Mesenteric fat pad (tissue), 1 donor: Measurements from ENCODE around the gene GNAO1. TPM values are rescaled to one million over a fixed set of nuclear protein-coding genes. Genes with fewer than 3 reads are reported as not detected.

Source experiments
- DNase-seq: peaks from one replicate; pipeline ENCODE4 v3.0.0-alpha.2; 2020; ENCODE audit warnings: low spot score
- total RNA-seq: library from RNA; stranded (reverse); fragmentation: NEBNext Ultra II Directional; extraction: Animal tissue kit (Norgen Biotek cat#: 25700); gene quantifications from one replicate; pipeline ENCODE4 v1.2.1, GENCODE V29; 2021
- donor health status: DM: yes; HTN: yes; CAD: no.

The GNAO1 gene
- total RNA-seq, 1 donor from 2014 or later: 3.0 TPM

GRCh38 chr16:56197192-56197992 is 6.1 kb downstream of the GNAO1 start:
- no peak for DNase-seq

DNA sequence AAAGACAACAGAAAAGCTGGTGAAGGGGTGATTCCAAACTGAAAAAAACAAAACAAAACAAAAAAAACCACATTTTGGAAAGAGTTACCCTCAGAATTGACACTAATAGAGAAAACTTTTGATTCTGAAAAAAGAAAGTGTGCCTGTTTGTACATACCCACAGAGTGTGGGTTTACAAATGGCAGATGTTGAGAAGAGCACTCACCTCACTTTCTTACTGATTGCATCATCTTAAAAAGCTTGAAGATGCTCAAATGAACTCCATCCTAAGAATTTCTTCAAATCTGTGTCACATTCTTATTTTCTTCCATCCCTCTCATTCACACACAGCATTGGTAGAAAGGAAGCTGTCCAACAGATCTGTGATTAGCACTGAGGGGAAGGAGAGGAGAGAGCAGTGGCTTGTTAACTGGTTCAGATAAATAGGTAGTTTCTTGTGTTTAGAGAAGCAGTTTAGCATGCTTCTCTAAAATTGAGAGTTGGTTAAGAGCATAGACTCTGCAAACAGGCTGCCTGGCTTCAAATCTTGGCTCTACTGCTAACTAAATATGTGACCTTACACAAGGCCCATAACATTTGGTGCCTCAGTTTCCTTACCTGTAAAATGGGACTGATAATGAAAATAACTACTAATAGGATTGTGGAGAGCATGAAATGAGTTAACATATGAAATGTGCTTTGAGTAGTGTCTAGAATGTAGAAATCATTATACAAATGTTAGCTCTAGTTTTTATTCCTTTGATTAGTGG is 6.9 kb downstream of the GNAO1 start:
- DNase-seq: no peak

DNA sequence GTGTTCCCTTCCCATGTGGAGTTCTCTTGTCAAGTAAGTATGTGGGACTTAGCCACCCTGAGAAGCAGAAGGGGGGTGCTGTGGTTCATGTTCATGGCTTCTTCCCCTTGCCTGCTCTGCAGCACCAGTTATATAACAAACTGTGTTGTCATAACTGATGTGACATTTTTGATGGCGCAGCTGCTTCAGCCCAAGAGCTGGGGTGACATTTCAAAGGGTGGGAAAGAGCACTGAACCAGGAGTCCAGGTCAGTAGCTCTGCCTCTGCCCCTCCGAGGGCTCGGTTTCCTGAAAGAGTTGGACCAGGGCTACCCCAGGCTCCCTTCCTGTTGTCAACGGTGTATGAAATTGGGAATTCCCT is 7.4 kb downstream of the GNAO1 start:
- no peak for DNase-seq

- DNase-seq: no peak
These were observed 7.9 kb downstream of the GNAO1 start for GRCh38 chr16:56199164-56199563.

DNA sequence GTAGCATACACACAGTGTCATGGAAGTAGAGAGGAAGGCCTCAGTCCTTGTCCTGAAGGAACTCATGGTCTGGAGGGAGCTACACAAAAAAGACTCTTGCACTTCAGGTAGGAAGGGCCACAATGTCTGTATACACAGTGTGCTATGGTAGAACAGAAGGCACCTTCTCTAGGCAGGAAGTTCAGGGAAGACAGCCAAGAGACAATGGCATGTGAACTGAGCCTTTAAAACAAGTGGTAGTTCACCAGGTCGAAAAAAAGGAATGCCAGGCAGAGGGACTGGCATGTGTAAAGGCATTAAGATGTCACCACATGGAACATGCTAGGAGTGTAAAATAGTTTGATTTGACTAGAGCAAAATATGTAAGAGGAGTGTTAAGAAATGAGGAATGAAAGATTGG is 9.7 kb downstream of the GNAO1 start:
- no peak for DNase-seq

DNA sequence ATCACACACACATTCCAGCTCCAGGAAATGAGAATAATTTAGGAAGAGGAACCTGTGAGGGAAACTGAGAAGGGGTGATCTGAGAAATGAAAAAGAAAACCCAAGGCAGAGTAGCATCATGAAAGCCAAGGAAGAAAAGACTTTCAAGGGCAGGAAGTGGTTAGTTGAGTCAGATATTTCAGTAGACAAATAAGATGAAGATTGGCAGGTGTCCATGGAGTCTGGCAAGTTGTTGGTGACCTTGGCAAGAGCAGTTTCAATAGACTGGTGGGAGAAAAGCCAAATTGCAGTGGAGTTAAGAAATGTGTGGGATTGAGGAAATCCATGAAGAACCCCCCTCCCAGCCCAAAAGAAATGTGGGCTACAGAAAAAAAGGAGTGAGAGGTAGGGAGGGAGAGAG is 10.7 kb downstream of the GNAO1 start:
- no peak for DNase-seq

GRCh38 chr16:56203052-56203451 is 11.8 kb downstream of the GNAO1 start:
- no peak for DNase-seq

GRCh38 chr16:56204816-56205215 is 13.5 kb downstream of the GNAO1 start:
- no peak for DNase-seq

DNA sequence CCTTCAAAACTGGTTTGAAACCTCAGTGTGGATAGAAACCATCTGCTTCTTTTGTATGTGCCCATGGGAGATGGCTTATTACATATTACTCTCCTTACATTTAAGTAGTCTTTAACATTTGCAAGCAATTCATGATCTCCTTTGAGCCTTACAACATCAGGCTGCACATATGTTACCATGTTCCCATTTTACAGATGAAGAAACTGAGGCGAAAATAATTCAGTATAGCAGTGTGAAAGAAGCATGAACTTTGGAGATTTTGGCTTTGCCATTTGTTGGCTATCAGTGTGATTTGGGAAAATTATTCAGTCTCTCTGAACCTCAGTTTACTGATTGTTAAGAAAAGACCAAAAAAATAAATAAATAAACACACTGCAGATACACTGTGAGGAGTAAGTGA is 15.7 kb downstream of the GNAO1 start:
- no peak for DNase-seq

- DNase-seq: no peak
These were observed 16.1 kb downstream of the GNAO1 start for GRCh38 chr16:56207421-56207820.

DNA sequence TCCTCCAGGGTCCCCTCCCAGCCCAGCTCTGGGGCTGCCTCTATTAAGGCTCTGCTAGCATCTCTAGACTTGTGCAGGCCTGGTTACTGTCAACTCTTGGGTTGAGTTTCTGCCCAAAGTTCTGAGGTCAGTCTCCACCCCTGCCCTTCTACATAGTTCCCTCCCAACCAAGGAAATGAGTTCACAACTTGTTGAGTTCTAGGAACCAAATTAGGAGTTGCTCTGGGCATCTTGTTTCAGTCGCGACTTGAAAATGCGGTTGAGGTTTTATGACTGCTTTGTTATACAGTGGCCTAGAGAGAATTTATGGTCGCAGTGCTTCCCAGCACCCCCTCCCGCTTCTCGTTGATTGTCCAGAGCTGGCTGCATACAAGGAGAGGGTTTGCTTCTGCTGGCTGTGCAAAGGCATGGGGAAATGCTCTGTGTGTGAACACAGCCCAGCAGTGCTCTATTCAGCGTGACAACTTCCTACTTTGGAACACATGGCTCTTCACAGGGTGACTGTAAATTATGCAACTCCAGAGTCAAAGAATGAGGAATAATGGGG is 20.2 kb downstream of the GNAO1 start:
- DNase-seq: no peak

DNA sequence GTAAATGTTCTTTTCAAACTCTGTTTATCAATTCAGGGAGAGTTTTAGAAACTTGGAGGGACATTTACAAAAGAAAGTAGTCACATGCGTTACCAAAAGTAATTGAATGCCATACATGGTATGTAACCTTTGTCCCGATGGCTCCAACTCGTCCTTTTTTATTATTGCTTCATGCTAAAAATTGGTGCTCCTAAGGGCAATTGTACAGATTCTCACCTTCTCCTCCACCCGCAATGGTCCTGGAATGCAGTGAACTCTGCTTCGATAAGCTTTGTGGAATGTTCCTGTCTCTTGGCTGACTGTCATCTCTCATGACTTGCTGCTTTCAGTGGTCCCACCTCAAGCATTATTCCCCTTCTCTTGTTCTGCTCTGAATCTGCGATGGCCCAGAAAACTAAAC is 20.9 kb downstream of the GNAO1 start:
- no peak for DNase-seq

DNA sequence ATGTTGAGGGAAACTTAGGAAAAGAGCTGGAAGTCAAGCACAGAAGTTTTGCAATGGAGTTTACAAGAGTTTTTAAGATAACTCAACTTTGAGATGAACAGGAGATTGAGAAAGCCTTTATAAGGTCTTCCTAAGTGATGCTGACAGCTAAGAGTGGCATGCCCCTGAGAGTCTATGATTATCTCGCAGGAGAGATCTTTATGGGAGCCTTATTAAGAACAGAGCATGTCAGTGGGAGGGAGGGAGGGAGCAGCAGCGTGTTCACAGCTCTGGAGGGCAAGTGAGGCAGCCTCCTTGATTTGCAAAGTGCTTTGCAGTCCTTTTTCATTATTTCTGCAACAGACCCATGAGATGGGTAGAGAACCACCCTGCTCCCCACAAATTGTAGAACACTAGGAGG is 30.7 kb downstream of the GNAO1 start:
- no peak for DNase-seq

DNA sequence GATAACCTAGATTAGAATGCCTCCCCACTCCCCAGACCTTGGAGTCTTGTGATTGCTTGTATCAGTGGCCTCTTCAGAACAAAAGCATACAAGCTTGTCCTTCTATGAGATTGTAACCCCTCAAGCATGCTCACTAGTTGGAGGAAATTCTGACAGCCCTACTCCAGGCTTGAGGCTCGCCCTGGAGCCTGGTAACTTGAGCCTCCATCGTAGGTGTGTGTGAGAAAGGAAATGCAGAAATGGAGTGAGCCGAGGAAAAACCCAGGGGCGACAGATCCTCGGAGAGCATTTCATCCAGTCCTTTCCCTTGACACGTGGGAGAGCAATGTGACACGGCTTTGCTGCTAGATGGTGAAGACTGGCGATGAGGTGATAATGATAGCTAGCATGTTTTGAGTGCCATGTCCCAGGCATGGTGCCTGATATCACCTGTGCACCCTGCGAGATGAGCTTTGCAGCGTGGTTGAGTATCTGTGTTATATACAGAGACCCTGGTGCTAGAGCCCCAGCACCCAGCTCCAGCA is 31.2 kb downstream of the GNAO1 start:
- no peak for DNase-seq

GRCh38 chr16:56225017-56225742 is 33.9 kb downstream of the GNAO1 start:
- no peak for DNase-seq

- no peak for DNase-seq
These were observed 34.9 kb downstream of the GNAO1 start for GRCh38 chr16:56226187-56226586.

- no peak for DNase-seq
These were observed 35.7 kb downstream of the GNAO1 start for GRCh38 chr16:56226845-56227525.

DNA sequence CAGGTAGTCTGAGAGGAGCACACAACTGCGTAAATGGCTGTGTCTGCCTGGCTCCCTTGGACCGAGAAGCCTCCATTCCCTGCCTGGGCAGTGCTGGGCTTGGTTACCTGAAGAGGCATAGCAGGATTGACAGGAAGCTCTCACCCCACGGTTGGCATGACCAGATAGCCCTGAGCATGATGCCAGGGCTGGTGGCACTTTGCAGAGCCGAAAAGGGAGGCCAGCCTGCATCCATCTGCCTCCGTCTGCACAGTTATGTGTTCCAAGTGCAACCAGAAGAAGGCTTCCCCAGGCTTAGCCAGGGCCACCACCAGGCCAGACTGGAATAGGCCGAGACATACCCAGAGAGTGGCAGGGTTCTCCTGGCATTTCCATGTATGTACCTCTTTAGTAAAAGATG is 36.6 kb downstream of the GNAO1 start:
- DNase-seq: no peak

- no peak for DNase-seq
These were observed 37.2 kb downstream of the GNAO1 start for GRCh38 chr16:56228476-56228875.

DNA sequence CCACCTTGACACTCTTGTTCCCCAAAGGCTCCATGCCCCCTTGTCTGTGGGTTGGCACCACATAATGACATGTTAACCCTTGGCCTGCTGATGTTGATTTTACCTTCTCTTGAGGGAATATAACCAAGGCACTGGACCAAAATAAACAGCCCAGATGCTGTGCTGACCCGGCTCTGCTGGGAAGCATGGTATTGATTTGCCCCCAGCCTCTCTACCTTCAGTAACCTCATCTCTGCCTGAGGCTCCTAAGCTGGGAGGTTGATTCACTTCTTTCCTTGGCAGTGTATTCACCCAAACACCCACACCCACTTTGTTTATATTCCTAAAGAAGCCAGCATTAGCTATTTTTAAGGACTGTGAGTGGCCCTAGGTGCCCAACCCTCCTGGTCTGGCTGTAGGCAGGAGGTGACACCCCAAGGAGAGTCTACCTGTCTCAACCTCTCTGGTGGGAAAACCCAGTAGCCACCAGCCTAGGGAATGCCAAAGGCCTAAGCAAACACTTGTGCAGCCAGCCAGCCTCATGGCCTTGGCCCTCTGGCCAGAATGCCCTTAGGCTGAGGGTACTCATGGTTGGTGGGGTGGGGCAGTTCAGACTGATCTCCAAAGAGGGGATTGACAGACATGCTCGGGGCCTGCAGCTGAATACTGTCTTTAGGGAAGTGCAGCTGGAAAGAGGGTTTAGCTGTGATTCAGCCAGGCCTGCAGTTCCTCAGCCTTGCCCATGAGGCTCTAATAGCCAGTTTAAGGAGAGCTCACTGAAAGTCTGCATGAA is 42.7 kb downstream of the GNAO1 start:
- no peak for DNase-seq
